ENCODE data around the gene HYDIN.
A peak's percentile ranks its signal among the peaks of the same experiment; 100 is the strongest.

The HYDIN gene

DNA sequence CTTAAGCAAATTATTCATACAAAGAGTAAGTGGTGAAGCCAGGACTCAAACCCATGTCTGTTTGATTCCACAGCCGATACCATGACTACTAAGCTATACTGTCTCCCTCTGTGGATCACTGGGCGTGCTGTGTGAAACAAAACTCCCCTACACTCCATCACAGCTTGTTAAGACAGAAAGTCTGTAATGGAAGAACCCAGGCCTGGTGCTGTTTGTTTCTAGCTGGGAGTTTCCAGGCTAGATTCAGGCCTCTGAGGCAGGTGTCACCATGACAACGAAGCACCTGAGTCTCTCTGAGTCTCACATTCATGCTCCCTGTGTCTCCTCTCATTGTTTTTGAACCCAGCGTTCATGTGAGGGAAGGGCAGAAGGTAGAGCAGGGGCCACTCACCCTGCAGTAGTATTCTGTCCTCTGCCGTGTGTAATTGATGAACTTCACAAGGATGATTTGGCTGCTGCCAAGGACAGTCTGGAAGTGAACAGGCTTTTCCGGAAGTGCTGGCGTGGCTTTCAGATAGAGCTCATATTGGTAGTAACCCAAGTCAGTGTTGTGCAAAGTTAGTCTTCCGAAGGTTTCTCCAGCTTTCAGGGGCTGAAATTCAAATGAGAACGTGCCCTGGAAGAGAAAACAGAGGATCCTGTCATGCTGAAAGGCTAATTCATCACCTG lies 421.0 kb downstream of the HYDIN start:
- DNase-seq = no peak

DNA sequence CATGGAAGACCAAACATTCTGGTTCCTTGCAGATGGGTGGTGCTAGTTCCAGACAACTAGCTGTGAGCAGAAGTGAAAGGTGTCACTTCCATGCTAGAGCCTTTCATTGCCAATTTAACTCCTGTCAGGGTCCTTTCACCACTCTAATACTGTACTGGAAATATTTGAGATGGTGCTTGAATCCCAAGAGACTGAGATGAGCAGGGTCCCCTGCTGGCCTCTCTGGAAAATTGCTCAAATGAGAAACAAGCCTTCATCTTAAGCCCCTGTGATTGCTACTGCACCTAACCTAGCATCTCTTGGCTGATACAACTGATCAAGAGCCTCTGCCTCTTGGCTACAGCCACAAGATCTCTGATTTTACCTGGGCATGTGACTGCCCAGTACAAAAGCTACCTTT lies 422.2 kb downstream of the HYDIN start:
- DNase-seq = peak in 1 of 2 experiments; percentile 8

DNA sequence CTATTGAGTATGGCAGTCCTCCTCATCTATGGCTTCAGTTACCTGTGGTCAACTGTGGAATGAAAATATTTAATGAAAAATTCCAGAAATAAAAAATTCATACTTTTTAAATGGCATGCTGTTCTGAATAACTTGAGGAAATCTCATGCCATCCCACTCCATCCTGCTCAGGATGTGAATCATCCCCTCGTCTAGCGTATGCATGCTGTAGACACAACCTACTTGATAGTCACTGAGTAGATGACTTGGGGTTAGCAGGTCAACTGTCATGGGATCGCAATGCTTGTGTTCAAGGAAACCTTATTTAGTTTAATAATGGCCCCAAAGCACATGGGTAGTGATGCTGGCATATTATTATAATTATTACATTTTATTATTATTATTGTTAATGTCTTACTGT lies 424.7 kb downstream of the HYDIN start:
- no peak for DNase-seq

DNA sequence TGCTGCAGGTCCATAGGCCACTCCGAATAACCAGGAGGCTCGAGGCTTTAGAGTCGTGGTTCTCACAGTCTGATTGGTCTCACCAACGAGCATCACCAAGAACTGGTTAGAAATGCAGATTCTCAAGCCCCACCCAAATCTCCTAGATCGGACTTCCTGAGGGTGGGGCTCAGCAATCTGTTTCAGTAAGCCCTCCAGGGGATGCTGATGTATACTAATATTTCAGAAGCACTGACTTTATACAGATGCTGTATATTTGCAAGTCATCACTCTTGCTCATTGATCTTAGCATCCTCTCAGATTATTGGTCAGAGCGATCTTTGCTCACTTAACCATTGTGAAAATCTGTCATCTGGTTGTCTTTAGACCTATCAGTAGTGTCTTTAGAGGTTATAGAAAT lies 425.1 kb downstream of the HYDIN start:
- DNase-seq = no peak

DNA sequence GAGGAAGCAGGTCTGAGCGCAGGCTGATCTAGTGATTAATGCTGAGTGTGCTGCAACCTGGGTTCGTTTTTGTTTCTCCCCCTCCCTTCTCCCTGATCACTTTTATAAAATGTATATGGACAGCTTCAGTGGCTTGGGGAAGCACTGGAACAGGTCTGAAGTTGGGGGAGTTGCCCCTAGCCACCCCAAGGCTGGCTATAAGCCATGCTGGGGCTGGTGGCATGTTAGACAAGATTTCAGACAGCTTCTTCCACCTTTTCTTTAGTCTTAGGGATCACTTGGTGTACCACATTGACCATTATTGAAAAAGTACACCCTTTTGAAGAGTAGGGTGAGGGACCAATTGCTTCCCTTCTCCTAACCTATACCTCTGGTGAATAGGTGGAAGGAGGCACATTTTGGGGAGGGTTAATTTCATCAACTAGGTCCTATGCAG lies 425.8 kb downstream of the HYDIN start:
- DNase-seq = no peak

DNA sequence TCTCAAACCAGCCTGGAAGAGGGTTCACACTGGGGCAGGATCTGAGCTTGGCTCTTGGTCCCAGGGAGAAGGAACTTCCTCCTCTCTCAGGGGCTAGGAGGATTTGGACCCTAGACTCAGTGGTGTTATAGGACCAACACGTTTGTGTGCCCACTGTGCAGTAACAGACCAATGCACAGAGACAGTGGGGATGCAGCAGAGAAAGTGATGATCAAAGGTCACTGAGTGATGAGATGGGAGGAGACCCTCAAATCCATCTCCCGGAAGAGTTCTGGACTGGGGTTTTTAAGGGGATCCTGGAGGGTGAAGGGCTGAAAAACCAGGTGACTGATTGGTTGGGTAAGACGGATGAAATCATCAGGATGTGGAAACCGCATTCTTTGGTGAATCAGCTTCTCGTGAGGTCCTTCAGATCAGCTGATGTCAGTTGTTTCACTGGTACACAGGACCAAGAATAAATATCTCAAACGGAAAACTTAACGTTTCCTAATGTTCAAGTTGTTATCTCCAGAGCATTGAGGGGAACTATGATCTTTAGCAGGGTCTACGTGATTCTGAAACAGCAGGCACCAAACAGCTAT lies 426.3 kb downstream of the HYDIN start:
- no peak for DNase-seq

DNA sequence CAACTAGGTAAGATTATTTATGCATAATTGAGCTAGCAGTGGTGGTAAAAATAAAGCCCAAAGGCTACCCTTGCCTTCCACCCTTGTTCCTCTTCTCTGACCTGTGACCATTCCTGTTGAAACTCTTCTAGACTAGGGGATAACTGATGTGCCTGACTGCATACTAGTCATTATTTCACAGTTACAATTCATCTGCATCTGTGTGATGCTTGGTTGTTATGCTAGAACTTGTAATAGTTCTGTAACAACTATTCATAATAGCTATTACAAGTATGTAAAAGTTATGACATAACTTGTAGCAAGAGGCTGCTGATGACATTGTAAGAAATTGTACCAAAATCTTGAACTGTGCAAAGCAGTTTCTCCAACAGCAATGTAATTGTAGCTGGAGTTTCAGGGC lies 427.2 kb downstream of the HYDIN start:
- no peak for DNase-seq

DNA sequence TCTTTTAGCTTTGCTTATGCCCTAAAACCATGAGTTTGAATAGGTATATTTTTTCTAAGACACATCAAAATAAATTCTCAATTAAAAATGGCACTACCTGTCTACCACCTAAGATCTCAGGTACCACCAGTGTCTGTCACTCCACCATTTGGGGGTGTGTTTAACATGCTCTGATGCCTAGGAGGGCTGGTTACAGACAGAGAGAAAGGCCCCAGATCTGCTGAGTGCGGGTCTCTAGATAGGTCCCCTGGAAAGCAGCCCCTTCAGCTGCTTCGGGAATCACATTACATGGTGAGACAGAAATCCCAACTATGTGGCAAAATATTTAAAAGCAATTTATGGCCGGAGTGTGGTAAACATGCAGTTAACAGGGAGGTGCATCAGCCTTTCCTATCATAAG lies 428.9 kb downstream of the HYDIN start:
- DNase-seq = no peak

DNA sequence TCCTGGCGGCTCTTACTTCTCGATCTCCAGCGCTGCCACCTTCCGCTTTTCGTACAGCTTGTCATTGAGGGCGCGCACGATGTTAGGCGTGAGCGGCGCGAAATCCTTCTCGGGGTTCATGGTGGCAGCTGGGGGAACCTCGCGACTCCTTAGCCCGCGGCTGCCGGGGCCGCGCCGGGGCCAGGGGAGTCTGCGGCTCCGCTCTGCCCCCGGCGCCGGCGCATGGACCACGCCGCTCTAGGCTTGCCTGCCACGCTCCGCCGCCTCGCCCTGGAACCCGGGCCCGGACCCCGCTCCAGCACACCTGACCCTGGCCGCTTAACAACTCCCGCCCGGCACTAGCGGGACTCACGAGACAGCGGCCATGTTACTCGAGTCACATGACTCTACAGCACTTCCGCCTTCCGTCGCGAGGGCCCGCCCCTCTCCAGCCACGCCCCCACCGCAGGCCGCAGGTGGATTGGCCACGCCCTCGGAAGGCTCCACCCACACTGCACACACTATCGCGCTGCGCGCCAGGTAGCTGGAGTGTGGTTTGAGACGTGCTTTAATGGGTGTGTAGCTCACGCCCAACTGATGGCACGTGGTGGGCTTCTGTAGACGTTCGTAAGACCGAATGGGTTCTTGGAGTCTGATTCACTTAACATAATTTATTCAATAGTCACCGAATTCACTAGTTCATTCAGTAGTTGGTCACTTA lies 429.6 kb downstream of the HYDIN start, which contains the start of gene VAC14:
Gene VAC14, minus strand, starts transcription at position 378 of the 700 bp plus-strand sequence. Its CDS starts 258 bp downstream, at position 120.
- peak; percentile 60 to 84 for DNase-seq

DNA sequence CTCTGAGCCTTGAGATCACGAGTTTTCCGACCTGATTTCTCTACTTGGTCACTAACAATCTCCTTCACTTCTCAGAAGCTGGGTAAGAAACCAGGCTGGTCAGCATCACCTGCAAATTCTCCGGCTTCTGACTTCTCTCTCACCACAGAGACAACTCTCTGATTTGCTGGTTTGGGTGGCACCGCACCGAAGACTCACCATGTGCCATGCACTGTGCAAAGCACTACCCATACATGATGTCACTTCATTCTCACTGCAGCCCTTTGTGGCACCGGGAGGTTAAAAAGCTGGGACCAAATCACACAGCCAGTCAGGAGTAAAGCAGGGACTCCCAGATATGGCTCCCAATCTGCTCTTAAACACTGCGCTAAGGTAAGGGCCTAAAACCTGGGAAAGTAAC lies 430.2 kb downstream of the HYDIN start:
- DNase-seq = no peak

DNA sequence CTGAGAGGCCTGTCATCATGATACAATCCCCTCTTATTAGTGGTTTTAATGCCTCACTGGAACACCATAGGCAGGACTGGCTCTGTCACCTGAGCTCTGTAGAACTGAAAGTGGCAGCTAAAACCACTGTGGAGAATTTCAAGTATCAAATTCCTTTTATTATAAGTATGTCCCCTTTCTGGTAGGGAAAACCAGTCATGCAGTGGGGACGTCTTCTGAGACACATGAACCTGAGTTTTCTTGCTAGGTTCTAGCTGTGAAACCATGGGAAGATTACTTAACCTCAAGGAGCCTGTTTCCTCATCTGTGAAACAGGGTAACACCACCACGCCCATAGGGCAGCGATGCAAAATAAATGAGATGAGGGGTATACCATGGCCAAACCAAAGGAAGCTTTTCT lies 434.2 kb downstream of the HYDIN start:
- DNase-seq = no peak

DNA sequence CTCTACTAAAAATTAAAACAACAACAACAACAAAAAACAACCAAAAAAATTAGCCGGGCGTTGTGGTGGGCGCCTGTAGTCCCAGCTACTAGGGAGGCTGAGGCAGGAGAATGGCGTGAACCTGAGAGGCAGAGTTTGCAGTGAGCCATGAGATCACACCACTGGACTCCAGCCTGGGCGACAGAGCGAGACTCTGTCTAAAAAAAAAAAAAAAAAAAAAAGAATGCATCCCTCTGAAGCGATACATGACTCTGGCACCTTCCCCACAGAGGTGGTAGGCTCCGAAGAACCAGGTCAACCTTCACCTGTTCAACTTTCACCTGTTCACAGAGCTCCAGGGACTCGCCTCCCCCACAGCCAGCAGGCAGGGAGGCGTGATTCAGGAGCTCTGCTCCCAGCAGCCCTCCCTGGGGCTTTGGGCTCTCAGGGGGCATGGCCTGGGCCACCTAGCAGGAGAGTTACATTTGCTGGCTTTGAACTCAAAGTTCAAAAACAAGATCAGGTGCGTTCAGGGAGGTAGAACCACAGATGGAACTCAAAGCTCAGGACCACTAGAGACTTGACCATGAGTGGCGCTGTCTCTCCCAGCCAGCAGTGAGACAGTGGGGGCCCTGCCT lies 435.1 kb downstream of the HYDIN start:
- no peak for DNase-seq

DNA sequence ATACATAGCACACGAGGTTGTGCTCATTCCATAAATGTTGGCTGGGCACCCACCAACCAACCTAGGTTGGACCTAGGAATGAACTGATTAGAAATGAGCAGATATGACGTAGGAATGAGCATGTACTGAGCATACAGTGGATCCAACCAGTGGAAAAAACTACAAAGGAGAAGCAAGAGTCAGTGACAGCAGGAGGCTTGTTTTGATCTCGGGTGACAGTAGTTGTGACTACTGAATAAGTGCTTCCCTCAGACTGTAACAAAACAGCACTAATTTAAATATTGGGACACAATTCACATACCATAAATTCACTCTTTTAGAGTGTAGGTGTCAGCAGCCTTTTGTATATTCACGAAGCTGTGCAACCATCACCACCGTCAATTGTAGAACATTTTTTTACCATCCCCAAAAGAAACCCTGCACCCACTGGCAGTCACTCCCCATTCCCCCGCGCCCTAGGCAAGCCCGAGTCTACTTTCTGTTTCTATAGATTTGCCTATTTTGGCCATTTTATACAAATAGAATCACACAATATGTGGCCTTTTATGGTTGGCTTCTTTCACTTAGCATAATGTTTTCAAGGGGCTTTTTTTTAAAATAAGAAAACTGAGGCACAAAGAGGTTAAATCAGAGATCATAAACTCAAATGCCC lies 436.5 kb downstream of the HYDIN start:
- DNase-seq = no peak

DNA sequence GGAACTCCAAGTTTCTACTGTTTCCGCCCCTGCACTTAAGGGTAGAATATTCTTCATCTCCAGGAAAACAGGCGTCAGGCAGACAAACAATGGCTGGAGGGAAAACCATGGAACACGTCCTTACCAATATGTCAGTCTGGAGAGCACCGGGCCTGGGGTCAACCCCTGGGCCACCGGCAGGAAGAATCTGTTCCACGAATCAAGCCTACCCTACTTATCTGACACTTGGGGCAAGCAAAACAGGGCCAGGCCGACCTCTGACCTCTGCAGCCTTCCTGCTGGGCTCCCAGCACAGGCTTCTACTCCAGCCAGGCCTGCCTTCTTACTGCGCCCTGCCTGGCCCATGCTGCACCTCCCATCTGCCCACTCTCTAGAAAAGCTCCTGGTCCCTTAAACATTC lies 439.7 kb downstream of the HYDIN start:
- DNase-seq = no peak

DNA sequence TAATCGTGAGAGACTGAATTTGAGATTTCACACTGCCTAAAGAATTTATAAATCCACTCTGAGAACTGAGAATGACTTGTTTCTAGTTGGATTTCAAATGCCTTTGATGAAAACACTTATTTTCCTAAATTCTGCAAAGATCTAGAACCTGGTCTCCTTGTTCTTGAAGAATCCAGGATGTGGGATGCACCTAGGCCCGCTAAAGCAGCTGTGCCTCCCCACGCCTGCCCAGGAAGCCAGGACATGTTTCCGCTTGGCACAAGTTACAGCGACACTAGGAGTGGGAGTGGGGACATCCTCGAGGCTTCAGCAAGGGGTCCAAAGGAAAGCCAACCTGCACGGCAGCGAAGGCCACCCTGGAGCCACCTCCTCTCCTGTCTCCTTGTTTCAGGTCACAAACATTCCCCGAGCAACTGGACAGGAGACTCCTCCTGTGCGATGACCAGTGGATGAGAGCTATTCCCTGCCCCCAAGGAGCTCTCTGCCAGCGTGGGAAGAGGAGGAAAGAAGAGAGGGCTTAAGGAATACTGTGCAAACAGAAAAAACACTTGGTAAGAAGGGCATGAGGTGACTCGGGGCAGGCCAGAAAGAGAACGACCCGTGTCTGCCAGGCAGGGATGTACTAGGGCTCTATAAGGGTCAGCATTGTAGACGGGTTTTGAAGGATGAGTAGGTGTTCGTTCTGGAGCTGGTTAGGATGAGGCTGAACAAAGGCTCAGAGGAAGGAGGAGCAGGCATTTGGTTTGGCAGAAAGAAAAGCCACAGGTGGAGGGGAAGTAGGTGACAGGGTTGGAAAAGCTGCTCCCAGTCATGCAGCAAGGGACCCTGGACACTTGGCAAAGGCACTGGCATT lies 440.7 kb downstream of the HYDIN start:
- no peak for DNase-seq

DNA sequence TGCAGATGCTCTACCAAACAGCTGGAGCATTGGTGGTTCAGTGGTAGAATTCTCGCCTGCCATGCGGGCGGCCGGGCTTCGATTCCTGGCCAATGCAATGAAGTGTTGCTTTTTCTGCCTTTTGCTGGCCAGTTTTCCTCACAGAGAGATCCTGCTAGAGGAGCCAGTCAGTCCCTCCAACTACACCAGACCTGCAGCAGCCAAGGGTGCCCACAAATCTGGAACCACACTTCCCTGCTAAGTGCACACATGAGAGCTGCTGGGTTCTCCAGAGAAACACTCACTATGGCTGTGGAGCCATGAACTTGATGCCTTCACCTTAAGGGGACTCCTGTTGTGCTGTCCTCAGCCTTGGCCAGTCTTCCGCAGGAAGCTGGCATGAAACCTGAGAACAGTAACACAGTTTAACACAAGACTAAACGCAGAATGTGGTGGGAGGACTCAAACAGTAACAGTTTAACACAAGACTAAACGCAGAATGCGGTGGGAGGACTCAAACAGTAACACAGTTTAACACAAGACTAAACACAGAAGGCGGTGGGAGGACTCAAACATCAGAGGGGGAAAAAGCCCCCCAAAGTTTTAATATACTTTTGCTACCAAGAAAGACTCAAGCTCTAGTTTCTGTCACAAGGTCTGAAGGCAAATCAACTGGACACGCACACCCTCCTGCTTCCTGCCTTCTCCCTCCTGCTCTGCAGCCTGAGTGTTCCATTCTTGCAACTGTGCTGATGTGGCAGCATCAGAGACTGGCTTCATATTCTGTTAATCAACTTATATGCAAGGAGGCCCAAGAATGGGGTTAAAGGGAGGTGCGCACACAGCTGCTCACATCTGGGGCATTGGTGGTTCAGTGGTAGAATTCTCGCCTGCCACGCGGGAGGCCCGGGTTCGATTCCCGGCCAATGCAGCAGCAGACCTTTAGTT lies 441.6 kb downstream of the HYDIN start:
- no peak for DNase-seq

DNA sequence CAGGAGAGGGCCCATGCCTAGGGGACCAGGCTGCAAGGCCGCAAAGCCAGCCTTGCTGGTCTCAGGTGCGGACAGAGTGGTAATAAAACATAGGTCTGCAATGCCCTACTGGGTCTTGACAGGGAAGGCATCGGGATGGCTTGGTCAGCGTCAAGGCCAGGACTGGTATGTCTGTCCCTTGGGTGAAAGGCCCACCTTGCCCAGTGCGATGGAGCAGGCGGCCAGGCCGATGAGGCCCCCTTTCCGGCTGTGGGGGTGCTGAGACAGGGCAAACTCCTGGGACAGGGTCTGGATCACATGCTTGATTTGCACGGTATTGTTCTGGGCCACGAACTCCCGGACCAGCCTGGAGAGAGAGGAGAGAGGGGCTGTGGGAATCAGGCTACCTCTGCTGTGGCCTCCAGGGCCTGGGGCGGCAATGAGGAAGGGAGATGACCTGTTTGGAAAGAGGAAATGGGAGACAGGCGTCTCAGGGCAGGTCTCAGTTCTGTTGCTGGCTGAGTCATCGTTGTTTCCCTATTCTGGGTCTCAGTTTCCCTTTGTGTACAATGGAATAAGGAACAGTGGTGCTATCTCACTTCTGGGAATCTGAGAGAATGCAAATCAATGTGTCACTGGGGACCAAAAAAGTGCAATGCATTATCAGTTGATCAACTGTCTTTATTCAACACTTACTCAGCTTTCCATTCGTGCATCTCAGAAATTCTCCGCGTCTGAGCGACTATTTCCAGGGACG lies 444.3 kb downstream of the HYDIN start:
- DNase-seq = no peak

DNA sequence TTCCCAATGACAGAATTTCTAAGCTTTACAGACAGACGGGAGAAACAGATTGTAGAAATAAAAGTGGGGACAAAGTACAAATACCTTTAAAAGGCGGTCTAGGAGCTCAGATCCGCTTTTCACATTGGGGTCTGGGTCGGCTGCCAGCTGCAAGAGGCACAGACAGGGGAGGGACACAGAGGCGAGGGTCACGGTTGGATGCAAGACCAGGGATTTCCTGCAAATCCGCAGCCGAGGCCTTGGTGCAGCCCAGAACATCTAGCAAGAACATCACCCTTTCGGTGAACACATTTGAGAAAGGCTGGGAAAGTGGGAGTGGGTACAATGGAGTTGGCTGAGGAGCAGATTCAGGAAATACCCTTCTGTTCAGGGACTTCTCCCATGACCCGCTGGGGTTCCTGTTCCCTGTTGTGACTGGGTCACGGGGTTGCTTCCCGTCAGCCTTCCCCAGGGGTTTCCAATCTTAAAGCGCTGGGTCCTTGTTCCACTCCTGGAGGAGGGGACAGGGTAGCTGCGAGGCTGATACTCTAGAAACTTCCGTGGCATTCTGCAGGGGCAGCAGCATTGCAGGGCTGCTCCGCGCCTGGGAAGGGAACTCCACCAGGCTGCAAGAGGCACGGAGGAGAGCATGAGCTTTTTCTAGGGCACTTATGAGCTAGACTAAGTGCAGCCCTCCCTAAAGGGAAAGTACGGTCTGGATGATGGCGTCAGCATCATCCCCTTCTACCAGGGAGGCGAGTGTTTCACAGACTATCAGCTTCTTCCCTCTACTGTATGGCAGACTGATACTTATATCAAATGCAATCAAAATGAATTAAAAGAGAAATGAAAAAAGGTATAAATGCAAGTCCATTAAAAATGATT lies 445.6 kb downstream of the HYDIN start:
- no peak for DNase-seq

DNA sequence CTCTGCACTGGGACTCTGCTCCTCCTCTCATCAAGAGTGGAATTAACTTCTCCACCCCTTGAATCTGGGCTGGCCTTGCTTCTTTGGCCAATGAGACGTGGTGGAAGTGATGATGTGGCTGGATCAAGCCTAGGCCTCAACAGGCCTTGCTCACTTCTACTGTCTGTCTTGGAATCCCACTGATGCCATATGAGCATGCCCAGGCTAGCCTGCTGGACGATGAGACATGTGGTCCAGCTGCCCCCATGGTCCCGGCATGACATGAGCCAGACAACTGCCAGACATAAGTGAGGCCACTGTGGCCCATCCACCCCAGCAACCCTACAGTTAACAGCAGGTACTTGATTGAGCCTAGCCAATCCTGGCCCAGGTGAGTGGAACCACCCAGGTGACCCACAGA lies 448.3 kb downstream of the HYDIN start:
- no peak for DNase-seq
